ENCODE results near the gene FHAD1. TPM values are rescaled to one million over a fixed set of nuclear protein-coding genes. Genes with fewer than 3 reads are reported as not detected.
A peak's percentile ranks its signal among the peaks of the same experiment; 100 is the strongest.

FHAD1 gene
- total RNA-seq, 1 donor: 0.72 TPM

- no peaks in the 10 kb centered on the region for H3K36me3 ChIP-seq (ENCODE audit: insufficient read depth, low read length)
- no peaks in the 10 kb centered on the region for H4K20me1 ChIP-seq (ENCODE audit: insufficient read depth, low read length)
- H3K9me3 ChIP-seq (ENCODE audit: low read depth, low read length): no peaks in the 10 kb centered on the region
- H3K27me3 ChIP-seq (ENCODE audit: insufficient read depth, low read length): no peaks in the 10 kb centered on the region
- no peaks in the 10 kb centered on the region for H3K79me2 ChIP-seq (ENCODE audit: insufficient read depth, low read length)
- peaks cover 20% of the 10 kb centered on the region for H3K4me1 ChIP-seq (ENCODE audit: insufficient read depth, low read length)
- H3K4me3 ChIP-seq (ENCODE audit: insufficient read depth, low read length): peak overlapping the region; percentile 18
- no peak for TF ChIP-seq CTCF (IDR thresholded peaks at IDR 0.05; ENCODE audit: extremely low read depth, low read depth, low read length)
- no peak overlapping the region for H3K27ac ChIP-seq (ENCODE audit: low read depth, low read length)
- H3K4me2 ChIP-seq (ENCODE audit: insufficient read depth, low read length): peak overlapping the region; percentile 61
- H2AFZ ChIP-seq (ENCODE audit: low read length): no peak overlapping the region
- DNase-seq (ENCODE audit: insufficient read length, low spot score, missing footprints): no peak
Observed at GRCh38 chr1:15323989-15324868, 77.2 kb downstream of the FHAD1 start.

- Histone ChIP-seq H3K9me3 (ENCODE audit: low read depth, low read length) (no peaks in the 10 kb centered on the region), H3K27me3 (ENCODE audit: insufficient read depth, low read length) (no peaks in the 10 kb centered on the region), H3K4me3 (ENCODE audit: insufficient read depth, low read length) (no peak overlapping the region), H3K36me3 (ENCODE audit: insufficient read depth, low read length) (no peaks in the 10 kb centered on the region), H4K20me1 (ENCODE audit: insufficient read depth, low read length) (no peaks in the 10 kb centered on the region), H3K4me1 (ENCODE audit: insufficient read depth, low read length) (peaks cover 23% of the 10 kb centered on the region), H2AFZ (ENCODE audit: low read length) (no peak overlapping the region), H3K79me2 (ENCODE audit: insufficient read depth, low read length) (no peaks in the 10 kb centered on the region), H3K27ac (ENCODE audit: low read depth, low read length) (no peak overlapping the region), H3K4me2 (ENCODE audit: insufficient read depth, low read length) (no peak overlapping the region)
- TF ChIP-seq CTCF (IDR thresholded peaks at IDR 0.05; ENCODE audit: extremely low read depth, low read depth, low read length): no peak
- no peak for DNase-seq (ENCODE audit: insufficient read length, low spot score, missing footprints)
Observed at GRCh38 chr1:15324869-15325335, 77.9 kb downstream of the FHAD1 start.

GRCh38 chr1:15325375-15326085, 78.5 kb downstream of the FHAD1 start:
- no peaks in the 10 kb centered on the region for H3K27me3 ChIP-seq (ENCODE audit: insufficient read depth, low read length)
- no peak overlapping the region for H3K4me2 ChIP-seq (ENCODE audit: insufficient read depth, low read length)
- peaks cover 23% of the 10 kb centered on the region for H3K4me1 ChIP-seq (ENCODE audit: insufficient read depth, low read length)
- no peaks in the 10 kb centered on the region for H3K36me3 ChIP-seq (ENCODE audit: insufficient read depth, low read length)
- no peaks in the 10 kb centered on the region for H3K9me3 ChIP-seq (ENCODE audit: low read depth, low read length)
- no peak overlapping the region for H2AFZ ChIP-seq (ENCODE audit: low read length)
- H4K20me1 ChIP-seq (ENCODE audit: insufficient read depth, low read length): no peaks in the 10 kb centered on the region
- H3K79me2 ChIP-seq (ENCODE audit: insufficient read depth, low read length): no peaks in the 10 kb centered on the region
- no peak overlapping the region for H3K27ac ChIP-seq (ENCODE audit: low read depth, low read length)
- no peak overlapping the region for H3K4me3 ChIP-seq (ENCODE audit: insufficient read depth, low read length)
- TF ChIP-seq CTCF (IDR thresholded peaks at IDR 0.05; ENCODE audit: extremely low read depth, low read depth, low read length): no peak
- DNase-seq (ENCODE audit: insufficient read length, low spot score, missing footprints): no peak

Measured in osteoblast (primary cell).